Measurements from ENCODE around the gene MEF2A. TPM values are rescaled to one million over a fixed set of nuclear protein-coding genes. Genes with fewer than 3 reads are reported as not detected.

The MEF2A gene
- 22.2 to 30.7 TPM (median 25.5 TPM) in 3 replicates for total RNA-seq (2021)
- Bru-seq, nascent RNA, result percentile 90 among the genes with signal in this experiment
- long read RNA-seq, experiment 1, full-length matches to known transcripts, result 73 of 156 reads
- long read RNA-seq, experiment 1, partial matches to known transcripts, result 26 of 156 reads
- long read RNA-seq, experiment 1, other reads (novel, unspliced or antisense), result 57 of 156 reads
- long read RNA-seq, experiment 2, full-length matches to known transcripts, result 3 of 38 reads
- long read RNA-seq, experiment 2, partial matches to known transcripts, result 7 of 38 reads
- long read RNA-seq, experiment 2, other reads (novel, unspliced or antisense), result 28 of 38 reads
- long read RNA-seq, experiment 3, partial matches to known transcripts, result 0 of 1 reads
- long read RNA-seq, experiment 3, other reads (novel, unspliced or antisense), result 1 of 1 reads

DNA sequence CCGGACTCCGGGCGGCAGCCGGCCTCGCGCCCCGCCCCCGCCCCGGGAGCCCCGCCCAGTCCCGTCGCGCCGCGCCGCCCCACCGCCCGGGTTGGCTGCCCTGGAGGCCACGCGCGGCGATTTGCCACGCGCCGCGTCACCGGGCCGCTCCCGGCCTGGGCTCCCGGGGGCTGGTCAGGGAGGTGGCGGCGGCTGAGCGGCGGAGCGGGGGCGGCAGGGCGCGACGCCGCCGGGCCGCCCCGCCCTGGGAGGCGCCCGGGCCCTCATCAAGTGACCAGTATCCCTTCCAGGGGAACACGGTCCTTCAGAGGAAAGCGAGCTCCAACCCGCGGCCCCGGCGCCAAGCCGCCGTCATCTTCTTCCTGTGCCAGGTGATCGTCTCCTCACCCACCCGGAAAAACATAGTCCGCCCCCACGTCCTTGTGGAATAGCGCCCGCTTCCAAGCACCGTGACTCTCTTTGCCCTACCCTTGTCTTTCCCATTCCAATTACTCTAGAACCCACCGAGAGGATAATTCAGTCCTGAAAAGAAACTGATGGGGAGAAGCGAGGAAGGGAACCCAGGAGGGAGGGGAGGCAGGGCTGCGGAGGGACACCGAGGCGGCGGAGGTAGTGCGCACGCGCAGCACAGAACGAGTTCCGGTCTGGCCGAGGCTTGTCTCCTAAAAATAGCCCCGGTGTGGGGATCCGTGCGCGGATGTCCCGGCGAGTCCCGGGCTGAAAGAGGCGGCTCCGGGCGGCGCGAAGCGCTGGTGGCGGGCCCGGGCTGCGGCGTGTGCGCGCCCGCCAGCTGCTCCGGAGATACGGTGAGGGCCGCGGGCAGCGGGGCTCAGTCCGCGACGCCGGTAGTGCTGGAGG lies at the start of gene MEF2A:
MEF2A (plus strand) TSS at position 686 of the 858 bp plus-strand sequence. CDS start 67,136 bp downstream, outside the sequence.
- H3K36me3 Mint-ChIP-seq, result no peaks in the 10 kb centered on the region
- ATAC-seq (peak; percentile 70), DNase-seq (ENCODE audit: low spot score) (peak; percentile 94)
- H3K27me3 Mint-ChIP-seq (ENCODE audit: low read depth), result no peaks in the 10 kb centered on the region
- no peaks in the 10 kb centered on the region for H3K9me3 Mint-ChIP-seq
- peak within 1 kb of the TSS; percentile 97 for H3K27ac Mint-ChIP-seq
- peaks cover 60% of the 10 kb centered on the region for H3K4me1 Mint-ChIP-seq
- POLR2A ChIA-PET, result interaction anchor here (1.4 to 1.9 kb wide), 2 partner anchors 138 to 168 kb away, joined by 4 to 5 read pairs; partner anchors contain the start of gene LYSMD4
- H3K4me3 Mint-ChIP-seq, result peak within 1 kb of the TSS; percentile 99
- CTCF ChIA-PET, result interaction anchor here (1.4 to 3.7 kb wide), 4 partner anchors 13 to 175 kb away, joined by 3 to 24 read pairs (median 6); no protein-coding TSS in a partner anchor
- TF ChIP-seq NFYB (CRISPR knock-in tag; conservative IDR thresholded peaks at IDR 0.05; ENCODE audit: low read depth) (no peak), GABPB1 (CRISPR knock-in tag; IDR thresholded peaks at IDR 0.05) (peak; percentile 50; the same call in 1 of the 2 replicates), FOXK1 (CRISPR knock-in tag; IDR thresholded peaks at IDR 0.05) (peak; percentile 84), ZNF121 (CRISPR knock-in tag; IDR thresholded peaks at IDR 0.05) (no peak), RELA (CRISPR knock-in tag; IDR thresholded peaks at IDR 0.05; ENCODE audit: borderline replicate concordance) (no peak), CREM (CRISPR knock-in tag; IDR thresholded peaks at IDR 0.05) (0 out of 2 replicates have a peak, but pooled peaks have one; percentile 30), MXD4 (CRISPR knock-in tag; IDR thresholded peaks at IDR 0.05; ENCODE audit: borderline replicate concordance) (no peak), ZNF423 (CRISPR knock-in tag; IDR thresholded peaks at IDR 0.05) (no peak), GRHL2 (CRISPR knock-in tag; IDR thresholded peaks at IDR 0.05; ENCODE audit: insufficient replicate concordance, severe bottlenecking) (no peak)
- TF ChIP-seq, protein P1, sequence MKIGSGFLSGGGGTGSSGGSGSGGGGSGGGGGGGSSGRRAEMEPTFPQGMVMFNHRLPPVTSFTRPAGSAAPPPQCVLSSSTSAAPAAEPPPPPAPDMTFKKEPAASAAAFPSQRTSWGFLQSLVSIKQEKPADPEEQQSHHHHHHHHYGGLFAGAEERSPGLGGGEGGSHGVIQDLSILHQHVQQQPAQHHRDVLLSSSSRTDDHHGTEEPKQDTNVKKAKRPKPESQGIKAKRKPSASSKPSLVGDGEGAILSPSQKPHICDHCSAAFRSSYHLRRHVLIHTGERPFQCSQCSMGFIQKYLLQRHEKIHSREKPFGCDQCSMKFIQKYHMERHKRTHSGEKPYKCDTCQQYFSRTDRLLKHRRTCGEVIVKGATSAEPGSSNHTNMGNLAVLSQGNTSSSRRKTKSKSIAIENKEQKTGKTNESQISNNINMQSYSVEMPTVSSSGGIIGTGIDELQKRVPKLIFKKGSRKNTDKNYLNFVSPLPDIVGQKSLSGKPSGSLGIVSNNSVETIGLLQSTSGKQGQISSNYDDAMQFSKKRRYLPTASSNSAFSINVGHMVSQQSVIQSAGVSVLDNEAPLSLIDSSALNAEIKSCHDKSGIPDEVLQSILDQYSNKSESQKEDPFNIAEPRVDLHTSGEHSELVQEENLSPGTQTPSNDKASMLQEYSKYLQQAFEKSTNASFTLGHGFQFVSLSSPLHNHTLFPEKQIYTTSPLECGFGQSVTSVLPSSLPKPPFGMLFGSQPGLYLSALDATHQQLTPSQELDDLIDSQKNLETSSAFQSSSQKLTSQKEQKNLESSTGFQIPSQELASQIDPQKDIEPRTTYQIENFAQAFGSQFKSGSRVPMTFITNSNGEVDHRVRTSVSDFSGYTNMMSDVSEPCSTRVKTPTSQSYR (CRISPR knock-in tag; IDR thresholded peaks at IDR 0.05), result no peak
- TF ChIP-seq, protein P2, sequence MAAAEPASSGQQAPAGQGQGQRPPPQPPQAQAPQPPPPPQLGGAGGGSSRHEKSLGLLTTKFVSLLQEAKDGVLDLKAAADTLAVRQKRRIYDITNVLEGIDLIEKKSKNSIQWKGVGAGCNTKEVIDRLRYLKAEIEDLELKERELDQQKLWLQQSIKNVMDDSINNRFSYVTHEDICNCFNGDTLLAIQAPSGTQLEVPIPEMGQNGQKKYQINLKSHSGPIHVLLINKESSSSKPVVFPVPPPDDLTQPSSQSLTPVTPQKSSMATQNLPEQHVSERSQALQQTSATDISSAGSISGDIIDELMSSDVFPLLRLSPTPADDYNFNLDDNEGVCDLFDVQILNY (CRISPR knock-in tag; IDR thresholded peaks at IDR 0.05), result no peak
- TF ChIP-seq, protein P3, sequence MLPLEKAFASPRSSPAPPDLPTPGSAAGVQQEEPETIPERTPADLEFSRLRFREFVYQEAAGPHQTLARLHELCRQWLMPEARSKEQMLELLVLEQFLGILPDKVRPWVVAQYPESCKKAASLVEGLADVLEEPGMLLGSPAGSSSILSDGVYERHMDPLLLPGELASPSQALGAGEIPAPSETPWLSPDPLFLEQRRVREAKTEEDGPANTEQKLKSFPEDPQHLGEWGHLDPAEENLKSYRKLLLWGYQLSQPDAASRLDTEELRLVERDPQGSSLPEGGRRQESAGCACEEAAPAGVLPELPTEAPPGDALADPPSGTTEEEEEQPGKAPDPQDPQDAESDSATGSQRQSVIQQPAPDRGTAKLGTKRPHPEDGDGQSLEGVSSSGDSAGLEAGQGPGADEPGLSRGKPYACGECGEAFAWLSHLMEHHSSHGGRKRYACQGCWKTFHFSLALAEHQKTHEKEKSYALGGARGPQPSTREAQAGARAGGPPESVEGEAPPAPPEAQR (CRISPR knock-in tag; IDR thresholded peaks at IDR 0.05), result no peak
- TF ChIP-seq, protein P4, sequence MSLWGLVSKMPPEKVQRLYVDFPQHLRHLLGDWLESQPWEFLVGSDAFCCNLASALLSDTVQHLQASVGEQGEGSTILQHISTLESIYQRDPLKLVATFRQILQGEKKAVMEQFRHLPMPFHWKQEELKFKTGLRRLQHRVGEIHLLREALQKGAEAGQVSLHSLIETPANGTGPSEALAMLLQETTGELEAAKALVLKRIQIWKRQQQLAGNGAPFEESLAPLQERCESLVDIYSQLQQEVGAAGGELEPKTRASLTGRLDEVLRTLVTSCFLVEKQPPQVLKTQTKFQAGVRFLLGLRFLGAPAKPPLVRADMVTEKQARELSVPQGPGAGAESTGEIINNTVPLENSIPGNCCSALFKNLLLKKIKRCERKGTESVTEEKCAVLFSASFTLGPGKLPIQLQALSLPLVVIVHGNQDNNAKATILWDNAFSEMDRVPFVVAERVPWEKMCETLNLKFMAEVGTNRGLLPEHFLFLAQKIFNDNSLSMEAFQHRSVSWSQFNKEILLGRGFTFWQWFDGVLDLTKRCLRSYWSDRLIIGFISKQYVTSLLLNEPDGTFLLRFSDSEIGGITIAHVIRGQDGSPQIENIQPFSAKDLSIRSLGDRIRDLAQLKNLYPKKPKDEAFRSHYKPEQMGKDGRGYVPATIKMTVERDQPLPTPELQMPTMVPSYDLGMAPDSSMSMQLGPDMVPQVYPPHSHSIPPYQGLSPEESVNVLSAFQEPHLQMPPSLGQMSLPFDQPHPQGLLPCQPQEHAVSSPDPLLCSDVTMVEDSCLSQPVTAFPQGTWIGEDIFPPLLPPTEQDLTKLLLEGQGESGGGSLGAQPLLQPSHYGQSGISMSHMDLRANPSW (CRISPR knock-in tag; conservative IDR thresholded peaks at IDR 0.05; ENCODE audit: low read depth), result no peak
- TF ChIP-seq, protein P5, sequence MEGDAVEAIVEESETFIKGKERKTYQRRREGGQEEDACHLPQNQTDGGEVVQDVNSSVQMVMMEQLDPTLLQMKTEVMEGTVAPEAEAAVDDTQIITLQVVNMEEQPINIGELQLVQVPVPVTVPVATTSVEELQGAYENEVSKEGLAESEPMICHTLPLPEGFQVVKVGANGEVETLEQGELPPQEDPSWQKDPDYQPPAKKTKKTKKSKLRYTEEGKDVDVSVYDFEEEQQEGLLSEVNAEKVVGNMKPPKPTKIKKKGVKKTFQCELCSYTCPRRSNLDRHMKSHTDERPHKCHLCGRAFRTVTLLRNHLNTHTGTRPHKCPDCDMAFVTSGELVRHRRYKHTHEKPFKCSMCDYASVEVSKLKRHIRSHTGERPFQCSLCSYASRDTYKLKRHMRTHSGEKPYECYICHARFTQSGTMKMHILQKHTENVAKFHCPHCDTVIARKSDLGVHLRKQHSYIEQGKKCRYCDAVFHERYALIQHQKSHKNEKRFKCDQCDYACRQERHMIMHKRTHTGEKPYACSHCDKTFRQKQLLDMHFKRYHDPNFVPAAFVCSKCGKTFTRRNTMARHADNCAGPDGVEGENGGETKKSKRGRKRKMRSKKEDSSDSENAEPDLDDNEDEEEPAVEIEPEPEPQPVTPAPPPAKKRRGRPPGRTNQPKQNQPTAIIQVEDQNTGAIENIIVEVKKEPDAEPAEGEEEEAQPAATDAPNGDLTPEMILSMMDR (IDR thresholded peaks at IDR 0.05), result no peak
- TF ChIP-seq, protein P6, sequence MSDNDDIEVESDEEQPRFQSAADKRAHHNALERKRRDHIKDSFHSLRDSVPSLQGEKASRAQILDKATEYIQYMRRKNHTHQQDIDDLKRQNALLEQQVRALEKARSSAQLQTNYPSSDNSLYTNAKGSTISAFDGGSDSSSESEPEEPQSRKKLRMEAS (CRISPR knock-in tag; IDR thresholded peaks at IDR 0.05), result peak; percentile 78; the same call in 1 of the 2 replicates
- TF ChIP-seq, protein P7, sequence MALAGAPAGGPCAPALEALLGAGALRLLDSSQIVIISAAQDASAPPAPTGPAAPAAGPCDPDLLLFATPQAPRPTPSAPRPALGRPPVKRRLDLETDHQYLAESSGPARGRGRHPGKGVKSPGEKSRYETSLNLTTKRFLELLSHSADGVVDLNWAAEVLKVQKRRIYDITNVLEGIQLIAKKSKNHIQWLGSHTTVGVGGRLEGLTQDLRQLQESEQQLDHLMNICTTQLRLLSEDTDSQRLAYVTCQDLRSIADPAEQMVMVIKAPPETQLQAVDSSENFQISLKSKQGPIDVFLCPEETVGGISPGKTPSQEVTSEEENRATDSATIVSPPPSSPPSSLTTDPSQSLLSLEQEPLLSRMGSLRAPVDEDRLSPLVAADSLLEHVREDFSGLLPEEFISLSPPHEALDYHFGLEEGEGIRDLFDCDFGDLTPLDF (CRISPR knock-in tag; IDR thresholded peaks at IDR 0.05), result no peak
- TF ChIP-seq, protein P8, sequence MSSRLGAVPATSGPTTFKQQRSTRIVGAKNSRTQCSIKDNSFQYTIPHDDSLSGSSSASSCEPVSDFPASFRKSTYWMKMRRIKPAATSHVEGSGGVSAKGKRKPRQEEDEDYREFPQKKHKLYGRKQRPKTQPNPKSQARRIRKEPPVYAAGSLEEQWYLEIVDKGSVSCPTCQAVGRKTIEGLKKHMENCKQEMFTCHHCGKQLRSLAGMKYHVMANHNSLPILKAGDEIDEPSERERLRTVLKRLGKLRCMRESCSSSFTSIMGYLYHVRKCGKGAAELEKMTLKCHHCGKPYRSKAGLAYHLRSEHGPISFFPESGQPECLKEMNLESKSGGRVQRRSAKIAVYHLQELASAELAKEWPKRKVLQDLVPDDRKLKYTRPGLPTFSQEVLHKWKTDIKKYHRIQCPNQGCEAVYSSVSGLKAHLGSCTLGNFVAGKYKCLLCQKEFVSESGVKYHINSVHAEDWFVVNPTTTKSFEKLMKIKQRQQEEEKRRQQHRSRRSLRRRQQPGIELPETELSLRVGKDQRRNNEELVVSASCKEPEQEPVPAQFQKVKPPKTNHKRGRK (CRISPR knock-in tag; IDR thresholded peaks at IDR 0.05; ENCODE audit: borderline replicate concordance), result no peak
